HL-60/S4 treated with phorbol 12-myristate 13-acetate at 8.2 ng/mL for 4 days and 3 days (cell line): ENCODE data around the gene ITGA2.
"Not testable (repeated sequence)": the region's sequence is repeated elsewhere in the genome, so short reads cannot be mapped to it uniquely, and the experiment has no call there.

Experiments
- in situ Hi-C: fragments of 300-500 bp; cut with MboI; formaldehyde crosslinking; loops from 2 replicates; pipeline ENCODE4 v1.15.0; 2022; ENCODE audit warnings: low sequenced_read_pairs

The ITGA2 gene

GRCh38 chr5:52989025-52989780 lies at the start of gene ITGA2:
Gene ITGA2, plus strand, starts transcription at chr5:52989352. Its CDS starts 117 bp downstream, at chr5:52989469.
- in situ Hi-C loops = no loop called here

GRCh38 chr5:52943285-52943684 lies 45.9 kb upstream of the ITGA2 start:
- in situ Hi-C loops = no loop called here

- in situ Hi-C loops = no loop called here
These were observed 45.3 kb upstream of the ITGA2 start for GRCh38 chr5:52943808-52944207.

- in situ Hi-C loops = no loop called here
These were observed 44.1 kb upstream of the ITGA2 start for GRCh38 chr5:52945040-52945439.

- in situ Hi-C loops = no loop called here
These were observed 41.9 kb upstream of the ITGA2 start for GRCh38 chr5:52947208-52947607.

GRCh38 chr5:52947851-52948250 lies 41.3 kb upstream of the ITGA2 start:
- in situ Hi-C loops = no loop called here

GRCh38 chr5:52948418-52949076 lies 40.6 kb upstream of the ITGA2 start:
- in situ Hi-C loops = no loop called here

GRCh38 chr5:52950686-52951085 lies 38.5 kb upstream of the ITGA2 start:
- in situ Hi-C loops = no loop called here

- in situ Hi-C loops = no loop called here
These were observed 36.7 kb upstream of the ITGA2 start for GRCh38 chr5:52952483-52952882.

- in situ Hi-C loops = no loop called here
These were observed 33.1 kb upstream of the ITGA2 start for GRCh38 chr5:52956014-52956413.

- in situ Hi-C loops = no loop called here
These were observed 32.0 kb upstream of the ITGA2 start for GRCh38 chr5:52956915-52957747.

GRCh38 chr5:52961274-52961681 lies 27.9 kb upstream of the ITGA2 start:
- in situ Hi-C loops = no loop called here

- in situ Hi-C loops = no loop called here
These were observed 25.5 kb upstream of the ITGA2 start for GRCh38 chr5:52963636-52964035.

- in situ Hi-C loops = no loop called here
These were observed 25.0 kb upstream of the ITGA2 start for GRCh38 chr5:52964138-52964537.

- in situ Hi-C loops = not testable (repeated sequence)
These were observed 13.0 kb upstream of the ITGA2 start for GRCh38 chr5:52976157-52976556.

GRCh38 chr5:52977264-52977897 lies 11.8 kb upstream of the ITGA2 start:
- in situ Hi-C loops = no loop called here

- in situ Hi-C loops = no loop called here
These were observed 7.6 kb upstream of the ITGA2 start for GRCh38 chr5:52981507-52981906.

- in situ Hi-C loops = no loop called here
These were observed 5.2 kb upstream of the ITGA2 start for GRCh38 chr5:52983731-52984636.

GRCh38 chr5:52985306-52985705 lies 3.8 kb upstream of the ITGA2 start:
- in situ Hi-C loops = no loop called here

- in situ Hi-C loops = no loop called here
These were observed 1.3 kb upstream of the ITGA2 start for GRCh38 chr5:52987711-52988331.
